ENCODE measurements around the gene ZNF513. TPM values are rescaled to one million over a fixed set of nuclear protein-coding genes. Genes with fewer than 3 reads are reported as not detected.

ZNF513 gene
- total and polyA plus RNA-seq, 11 donors, result 2.8 to 11.8 (median 7.5) TPM

DNA sequence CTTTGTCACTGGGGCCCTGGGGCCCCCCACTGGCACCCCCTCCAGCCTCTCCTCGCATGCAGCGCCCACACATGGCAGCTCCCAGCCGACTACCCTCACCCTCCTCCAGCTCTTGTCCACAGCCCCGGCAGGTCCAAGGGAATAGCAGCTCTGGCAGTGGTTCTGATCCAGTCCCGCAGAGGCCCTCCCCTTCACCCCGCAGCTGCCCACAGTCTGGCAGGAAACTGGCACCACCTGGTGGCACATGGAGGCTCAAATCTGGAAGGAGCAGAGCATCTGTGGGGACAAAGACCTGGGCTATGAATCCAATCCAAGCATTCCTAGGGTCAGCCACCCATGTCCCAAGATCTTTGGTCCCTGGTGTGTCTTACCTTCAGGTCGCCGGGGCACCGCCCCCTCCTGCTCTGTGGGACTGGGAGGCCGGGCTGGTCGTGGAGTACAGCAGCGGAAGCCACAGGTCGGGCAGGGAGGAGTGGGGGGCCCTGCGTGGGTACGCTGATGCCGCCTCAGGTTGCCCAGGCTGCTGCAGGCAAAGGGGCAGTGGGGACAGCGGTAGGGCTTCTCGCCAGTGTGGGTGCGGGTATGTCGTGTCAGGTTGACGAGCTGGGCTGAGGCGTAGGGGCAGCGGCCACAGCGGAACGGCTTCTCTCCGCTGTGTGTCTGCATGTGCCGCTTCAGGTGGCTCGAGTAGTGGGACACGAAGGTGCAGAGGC lies 2.3 kb downstream of the ZNF513 start:
- Histone ChIP-seq H3K4me3 (no peak overlapping the region), H3K4me1 (peaks cover 0 to 36% (median 16%) of the 10 kb centered on the region in 12 donors), H3K36me3 (peaks cover 3 to 77% (median 68%) of the 10 kb centered on the region in 9 donors), H3K27me3 (no peaks in the 10 kb centered on the region), H3K27ac (no peak overlapping the region), H3K9me3 (no peaks in the 10 kb centered on the region)
- 78 to 81% (median 79%) methylated on average over 21 to 29 of the region's 29 CpGs for WGBS, 4 donors
- TF ChIP-seq, protein P1, sequence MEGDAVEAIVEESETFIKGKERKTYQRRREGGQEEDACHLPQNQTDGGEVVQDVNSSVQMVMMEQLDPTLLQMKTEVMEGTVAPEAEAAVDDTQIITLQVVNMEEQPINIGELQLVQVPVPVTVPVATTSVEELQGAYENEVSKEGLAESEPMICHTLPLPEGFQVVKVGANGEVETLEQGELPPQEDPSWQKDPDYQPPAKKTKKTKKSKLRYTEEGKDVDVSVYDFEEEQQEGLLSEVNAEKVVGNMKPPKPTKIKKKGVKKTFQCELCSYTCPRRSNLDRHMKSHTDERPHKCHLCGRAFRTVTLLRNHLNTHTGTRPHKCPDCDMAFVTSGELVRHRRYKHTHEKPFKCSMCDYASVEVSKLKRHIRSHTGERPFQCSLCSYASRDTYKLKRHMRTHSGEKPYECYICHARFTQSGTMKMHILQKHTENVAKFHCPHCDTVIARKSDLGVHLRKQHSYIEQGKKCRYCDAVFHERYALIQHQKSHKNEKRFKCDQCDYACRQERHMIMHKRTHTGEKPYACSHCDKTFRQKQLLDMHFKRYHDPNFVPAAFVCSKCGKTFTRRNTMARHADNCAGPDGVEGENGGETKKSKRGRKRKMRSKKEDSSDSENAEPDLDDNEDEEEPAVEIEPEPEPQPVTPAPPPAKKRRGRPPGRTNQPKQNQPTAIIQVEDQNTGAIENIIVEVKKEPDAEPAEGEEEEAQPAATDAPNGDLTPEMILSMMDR (IDR thresholded peaks at IDR 0.05), result peak in 2 of 12 donors; percentile 28 to 32
- TF ChIP-seq POLR2A (IDR thresholded peaks at IDR 0.05), result no peak
- DNase-seq, result peak in 2 of 5 donors; percentile 20 to 38
- no peak for ATAC-seq
- intact Hi-C loops (cut with DNase I), result no loop called here

DNA sequence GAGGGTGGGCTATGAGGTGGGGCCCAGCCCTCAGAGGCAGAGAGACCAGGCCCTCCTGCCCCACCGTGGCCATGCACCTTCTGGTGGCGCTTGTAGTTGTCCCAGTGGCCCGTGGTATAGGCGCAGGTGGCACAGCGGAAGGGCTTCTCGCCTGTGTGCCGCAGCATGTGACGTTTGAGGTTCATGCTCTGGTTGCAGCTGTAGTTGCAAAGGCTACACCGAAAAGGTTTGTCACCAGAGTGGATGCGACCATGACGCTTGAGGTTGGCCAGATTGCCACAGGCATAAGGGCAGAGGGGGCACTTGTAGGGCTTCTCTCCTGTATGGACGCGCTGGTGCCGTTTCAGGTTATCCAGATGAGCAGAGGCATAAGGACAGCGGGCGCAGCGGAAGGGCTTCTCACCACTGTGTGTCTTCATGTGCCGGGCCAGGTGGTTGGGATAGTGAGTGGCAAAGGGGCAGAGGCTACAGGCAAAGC lies 2.9 kb downstream of the ZNF513 start:
- no peak overlapping the region for H3K4me3 ChIP-seq
- peaks cover 0 to 40% (median 19%) of the 10 kb centered on the region in 12 donors for H3K4me1 ChIP-seq
- 90 to 93% (median 91%) methylated on average over 16 to 18 of the region's 18 CpGs for WGBS, 4 donors
- intact Hi-C loops (cut with DNase I), result no loop called here
- no peaks in the 10 kb centered on the region for H3K27me3 ChIP-seq
- no peaks in the 10 kb centered on the region for H3K9me3 ChIP-seq
- no peak for ATAC-seq
- TF ChIP-seq POLR2A (IDR thresholded peaks at IDR 0.05), result no peak
- TF ChIP-seq, protein P1 (IDR thresholded peaks at IDR 0.05), result no peak
- peak in 1 of 5 donors; percentile 16 for DNase-seq
- H3K27ac ChIP-seq, result no peak overlapping the region
- peaks cover 3 to 77% (median 68%) of the 10 kb centered on the region in 9 donors for H3K36me3 ChIP-seq

GRCh38 chr2:27376866-27377617 lies 3.5 kb downstream of the ZNF513 start:
- H3K9me3 ChIP-seq, result no peaks in the 10 kb centered on the region
- no peaks in the 10 kb centered on the region for H3K27me3 ChIP-seq
- 61 to 76% (median 69%) methylated on average over 8 to 10 of the region's 10 CpGs for WGBS, 4 donors
- H3K27ac ChIP-seq, result no peak overlapping the region
- DNase-seq (no peak), ATAC-seq (no peak)
- peaks cover 0 to 47% (median 25%) of the 10 kb centered on the region in 12 donors for H3K4me1 ChIP-seq
- intact Hi-C loops (cut with DNase I), result no loop called here
- H3K36me3 ChIP-seq, result peaks cover 3 to 75% (median 67%) of the 10 kb centered on the region in 9 donors
- no peak overlapping the region for H3K4me3 ChIP-seq
- TF ChIP-seq, protein P1 (IDR thresholded peaks at IDR 0.05), result no peak
- TF ChIP-seq POLR2A (IDR thresholded peaks at IDR 0.05), result no peak
